ENCODE measurements around the gene KRT33A. TPM values are rescaled to one million over a fixed set of nuclear protein-coding genes. Genes with fewer than 3 reads are reported as not detected.
"Not testable (repeated sequence)": the region's sequence is repeated elsewhere in the genome, so short reads cannot be mapped to it uniquely, and the experiment has no call there.

KRT33A gene
- total RNA-seq, 2 experiments from 2014 or later = not detected

GRCh38 chr17:41351177-41351576 is 549 bp upstream of the KRT33A start:
- no peaks in the 10 kb centered on the region for H3K9me3 Mint-ChIP-seq
- H3K27ac Mint-ChIP-seq = no peak overlapping the region
- ChIA-PET CTCF (no interaction called here), POLR2A (interaction anchor here (1.5 kb wide), 1 partner anchor 10 kb away, joined by 4 read pairs; no protein-coding TSS in a partner anchor)
- Histone ChIP-seq H3K36me3 (ENCODE audit: insufficient read depth, low read length) (no peaks in the 10 kb centered on the region), H3K4me1 (ENCODE audit: insufficient read depth, low read length) (peaks cover 11% of the 10 kb centered on the region), H3K27ac (ENCODE audit: low read depth in 1 of 2, low read length in 2 of 2) (no peak overlapping the region), H3K27me3 (ENCODE audit: control insufficient read depth in 1 of 2, insufficient read depth in 2 of 2, low read length in 2 of 2) (no peaks in the 10 kb centered on the region), H3K4me3 (ENCODE audit: low read length) (no peak overlapping the region), H3K9me3 (ENCODE audit: control insufficient read depth in 1 of 2, insufficient read depth in 1 of 2, low read length in 2 of 2) (peaks cover 0 to under 1% of the 10 kb centered on the region in 2 experiments)
- no peak overlapping the region for H3K4me3 Mint-ChIP-seq
- DNase-seq = no peak
- H3K27me3 Mint-ChIP-seq = no peaks in the 10 kb centered on the region
- H3K36me3 Mint-ChIP-seq (ENCODE audit: low read depth) = no peaks in the 10 kb centered on the region
- TF ChIP-seq CTCF (IDR thresholded peaks at IDR 0.05) = no peak
- intact Hi-C loops (cut with DNase I, micrococcal nuclease) = no loop called here
- H3K4me1 Mint-ChIP-seq (ENCODE audit: low read depth) = peaks cover 13% of the 10 kb centered on the region
- ATAC-seq (ENCODE audit: poor library complexity) = no peak

GRCh38 chr17:41347869-41348760 is 2.5 kb downstream of the KRT33A start:
- H3K27ac Mint-ChIP-seq = no peak overlapping the region
- ATAC-seq (ENCODE audit: poor library complexity) = no peak
- H3K27me3 Mint-ChIP-seq = no peaks in the 10 kb centered on the region
- Histone ChIP-seq H3K4me1 (ENCODE audit: insufficient read depth, low read length) (peaks cover 18% of the 10 kb centered on the region), H3K36me3 (ENCODE audit: insufficient read depth, low read length) (no peaks in the 10 kb centered on the region), H3K27me3 (ENCODE audit: control insufficient read depth in 1 of 2, insufficient read depth in 2 of 2, low read length in 2 of 2) (no peaks in the 10 kb centered on the region), H3K4me3 (ENCODE audit: low read length) (no peak overlapping the region), H3K27ac (ENCODE audit: low read depth in 1 of 2, low read length in 2 of 2) (no peak overlapping the region), H3K9me3 (ENCODE audit: control insufficient read depth in 1 of 2, insufficient read depth in 1 of 2, low read length in 2 of 2) (peaks cover 0 to 2% of the 10 kb centered on the region in 2 experiments)
- no peak for TF ChIP-seq CTCF (IDR thresholded peaks at IDR 0.05)
- intact Hi-C loops (cut with DNase I, micrococcal nuclease) = no loop called here
- peaks cover 8% of the 10 kb centered on the region for H3K36me3 Mint-ChIP-seq (ENCODE audit: low read depth)
- no peak for DNase-seq
- peaks cover 21% of the 10 kb centered on the region for H3K4me1 Mint-ChIP-seq (ENCODE audit: low read depth)
- ChIA-PET CTCF (no interaction called here), POLR2A (interaction anchor here (0.7 to 1.2 kb wide), 2 partner anchors 7 to 9 kb away, joined by 3 read pairs; no protein-coding TSS in a partner anchor)
- peaks cover 2% of the 10 kb centered on the region for H3K9me3 Mint-ChIP-seq
- no peak overlapping the region for H3K4me3 Mint-ChIP-seq

- H3K9me3 Mint-ChIP-seq; H3K27me3 ChIP-seq (ENCODE audit: control insufficient read depth in 1 of 2, insufficient read depth in 2 of 2, low read length in 2 of 2); H3K27ac Mint-ChIP-seq; intact Hi-C loops (cut with DNase I, micrococcal nuclease); POLR2A ChIA-PET; H3K4me3 Mint-ChIP-seq; H3K4me3 ChIP-seq (ENCODE audit: low read length); H3K27me3 Mint-ChIP-seq; CTCF ChIA-PET; ATAC-seq (ENCODE audit: poor library complexity); H3K27ac ChIP-seq (ENCODE audit: low read depth in 1 of 2, low read length in 2 of 2); DNase-seq; H3K36me3 ChIP-seq (ENCODE audit: insufficient read depth, low read length): not testable (repeated sequence)
- Mint-ChIP-seq H3K4me1 (ENCODE audit: low read depth) (peaks cover 32% of the 10 kb centered on the region), H3K36me3 (ENCODE audit: low read depth) (peaks cover 24% of the 10 kb centered on the region)
- Histone ChIP-seq H3K9me3 (ENCODE audit: control insufficient read depth in 1 of 2, insufficient read depth in 1 of 2, low read length in 2 of 2) (peaks cover 0 to 13% of the 10 kb centered on the region in 2 experiments), H3K4me1 (ENCODE audit: insufficient read depth, low read length) (peaks cover 24% of the 10 kb centered on the region)
Measured at GRCh38 chr17:41346421-41346820, 4.2 kb downstream of the KRT33A start.

All from CD4-positive, alpha-beta T cell (primary cell).